ENCODE measurements around the gene THRSP. TPM values are rescaled to one million over a fixed set of nuclear protein-coding genes. Genes with fewer than 3 reads are reported as not detected.

Gene THRSP
- polyA plus RNA-seq, 1 donor from 2014 or later: not detected

Other genes with a start within 250 kb of the THRSP start
- gene RSF1, start 243.1 kb upstream of the THRSP start, polyA plus RNA-seq: 57.0 TPM
- 16.9 TPM for gene AAMDC, start 242.7 kb upstream of the THRSP start, polyA plus RNA-seq
- gene INTS4, start 69.2 kb upstream of the THRSP start, polyA plus RNA-seq: 34.6 TPM
- gene KCTD14, start 40.6 kb upstream of the THRSP start, polyA plus RNA-seq: 0.30 TPM
- 174 TPM for gene NDUFC2, start 16.0 kb downstream of the THRSP start, polyA plus RNA-seq
- 55.1 TPM for gene ALG8, start 75.8 kb downstream of the THRSP start, polyA plus RNA-seq
- gene KCTD21, start 124.8 kb downstream of the THRSP start, polyA plus RNA-seq: 1.9 TPM
- gene USP35, start 125.1 kb downstream of the THRSP start, polyA plus RNA-seq: 0.30 TPM